HG03378 (cell line): ENCODE data around the gene SREK1.
"Not testable (repeated sequence)": the region's sequence is repeated elsewhere in the genome, so short reads cannot be mapped to it uniquely, and the experiment has no call there.

Experiments used
- ATAC-seq: cut with Tn5 transposase; IDR thresholded peaks from one replicate; pipeline ENCODE4 v1.9.1; 2021; ENCODE audit warnings: mild to moderate bottlenecking, moderate library complexity; ENCODE audit not compliant: unreplicated experiment

SREK1 gene, protein sequence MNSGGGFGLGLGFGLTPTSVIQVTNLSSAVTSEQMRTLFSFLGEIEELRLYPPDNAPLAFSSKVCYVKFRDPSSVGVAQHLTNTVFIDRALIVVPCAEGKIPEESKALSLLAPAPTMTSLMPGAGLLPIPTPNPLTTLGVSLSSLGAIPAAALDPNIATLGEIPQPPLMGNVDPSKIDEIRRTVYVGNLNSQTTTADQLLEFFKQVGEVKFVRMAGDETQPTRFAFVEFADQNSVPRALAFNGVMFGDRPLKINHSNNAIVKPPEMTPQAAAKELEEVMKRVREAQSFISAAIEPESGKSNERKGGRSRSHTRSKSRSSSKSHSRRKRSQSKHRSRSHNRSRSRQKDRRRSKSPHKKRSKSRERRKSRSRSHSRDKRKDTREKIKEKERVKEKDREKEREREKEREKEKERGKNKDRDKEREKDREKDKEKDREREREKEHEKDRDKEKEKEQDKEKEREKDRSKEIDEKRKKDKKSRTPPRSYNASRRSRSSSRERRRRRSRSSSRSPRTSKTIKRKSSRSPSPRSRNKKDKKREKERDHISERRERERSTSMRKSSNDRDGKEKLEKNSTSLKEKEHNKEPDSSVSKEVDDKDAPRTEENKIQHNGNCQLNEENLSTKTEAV

GRCh38 chr5:66144074-66144833 is at the start of gene SREK1:
TSS of gene SREK1 (plus strand) at chr5:66144300. CDS start at chr5:66144377, 77 bp downstream.
- peak; percentile 73 for ATAC-seq

- ATAC-seq, result no peak
These were observed 43.2 kb upstream of the SREK1 start for GRCh38 chr5:66100851-66101250.

DNA sequence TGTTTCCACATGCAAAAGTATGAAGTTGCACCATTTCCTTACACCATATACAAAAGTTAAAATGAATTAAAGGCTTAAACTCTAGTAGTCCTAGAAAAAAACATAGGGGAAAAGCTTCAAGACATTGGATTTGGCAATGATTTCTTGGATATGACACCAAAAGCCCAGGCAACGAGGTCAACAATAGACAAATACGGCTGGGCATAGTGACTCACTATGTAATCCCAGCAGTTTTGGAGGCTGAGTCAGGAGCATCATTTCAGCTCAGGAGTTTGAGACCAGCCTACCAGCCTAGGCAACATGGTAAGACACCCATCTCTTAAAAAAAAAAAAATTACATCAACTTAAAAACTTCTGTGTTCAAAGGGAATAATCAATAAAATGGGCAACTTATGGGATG is 30.9 kb upstream of the SREK1 start:
- ATAC-seq, result no peak

DNA sequence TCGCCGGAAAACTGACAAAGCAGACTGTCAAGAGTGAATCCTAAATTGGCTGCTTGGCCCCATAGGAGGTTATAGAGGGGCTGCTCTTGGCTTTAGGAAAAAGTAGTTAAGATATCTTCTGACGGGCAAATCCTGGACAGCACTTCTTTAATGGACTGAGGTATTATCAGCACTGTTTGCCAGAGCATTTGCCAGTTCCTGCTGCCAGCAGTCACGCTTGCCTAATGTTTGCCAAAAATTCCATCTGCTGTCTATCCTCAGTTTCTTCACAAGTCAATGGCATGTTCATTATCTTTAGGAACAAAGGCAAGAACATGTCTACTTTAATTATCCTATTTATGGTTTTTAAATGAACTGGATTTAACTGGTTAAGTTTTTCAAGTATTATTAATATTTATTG is 25.8 kb upstream of the SREK1 start:
- ATAC-seq, result no peak

DNA sequence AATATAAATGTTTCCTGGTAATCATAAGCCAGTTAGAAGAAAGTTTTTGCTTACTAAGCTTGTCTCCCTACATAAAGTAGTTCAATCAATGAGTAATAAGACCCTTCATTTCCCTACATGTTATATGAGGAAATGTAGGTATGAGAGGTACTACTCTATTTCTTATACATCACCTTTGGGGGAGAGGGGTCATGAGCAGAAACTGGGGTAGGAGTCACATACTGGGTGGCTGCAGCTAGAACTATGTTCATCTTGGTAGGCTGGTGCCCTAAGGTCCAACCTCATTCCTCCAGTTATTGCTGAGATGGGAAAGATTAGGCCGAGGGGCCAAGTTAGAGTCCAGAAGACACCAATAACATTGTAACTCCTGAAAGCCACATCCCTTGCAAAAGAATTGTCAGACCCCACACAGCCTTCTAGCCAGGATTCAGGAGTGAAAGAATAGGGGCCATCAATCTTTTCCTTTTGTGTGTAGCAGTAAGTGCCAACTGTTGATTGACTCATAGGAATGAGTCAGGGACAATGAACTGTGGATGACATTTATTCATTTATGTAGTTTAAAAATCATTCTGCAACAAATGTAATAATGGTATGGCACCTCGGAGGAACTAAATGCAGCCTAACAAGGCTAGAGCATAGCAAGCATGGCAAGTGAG is 21.6 kb upstream of the SREK1 start:
- ATAC-seq, result no peak

DNA sequence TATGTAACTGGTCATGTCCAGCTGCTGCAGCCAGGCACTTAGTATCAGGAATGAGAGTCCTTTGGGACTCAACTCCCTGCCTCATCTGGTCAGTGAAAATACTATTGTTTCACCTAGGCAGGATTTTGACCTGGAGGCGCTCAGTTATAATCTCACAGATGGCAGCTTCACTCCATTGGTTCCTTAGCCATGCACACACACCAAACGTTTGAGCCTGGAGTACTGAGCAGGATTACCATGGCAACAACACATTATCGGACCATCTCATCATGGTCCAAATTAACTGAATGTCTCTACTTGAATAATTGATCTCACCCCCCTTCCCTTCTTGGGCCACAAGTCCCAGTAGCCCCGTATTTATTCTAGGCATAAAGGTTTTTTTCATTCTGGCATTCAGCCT is 15.0 kb upstream of the SREK1 start:
- ATAC-seq, result no peak

GRCh38 chr5:66130493-66130892 is 13.6 kb upstream of the SREK1 start:
- ATAC-seq, result no peak

- no peak for ATAC-seq
These were observed 9.7 kb upstream of the SREK1 start for GRCh38 chr5:66134407-66134861.

- ATAC-seq, result no peak
These were observed 8.0 kb upstream of the SREK1 start for GRCh38 chr5:66136053-66136452.

DNA sequence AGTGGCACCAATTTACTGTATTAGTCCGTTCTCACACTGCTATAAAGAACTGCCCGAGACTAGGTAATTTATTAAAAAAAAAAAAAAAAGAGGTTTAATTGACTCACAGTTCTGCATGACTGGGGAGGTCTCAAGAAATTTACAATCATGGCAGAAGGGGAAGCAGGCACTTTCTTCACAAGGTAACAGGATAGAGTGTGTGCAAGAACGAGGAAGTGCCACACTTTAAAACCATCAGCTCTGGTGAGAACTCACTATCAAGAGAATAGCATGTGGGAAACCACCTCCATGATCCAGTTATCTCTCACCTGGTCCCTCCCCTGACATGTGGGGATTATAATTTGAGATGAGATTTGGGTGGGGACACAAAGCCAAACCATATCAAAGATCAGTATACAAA is 7.2 kb upstream of the SREK1 start:
- ATAC-seq, result not testable (repeated sequence)

- ATAC-seq, result no peak
These were observed 5.3 kb upstream of the SREK1 start for GRCh38 chr5:66138637-66139317.

- ATAC-seq, result no peak
These were observed 4.8 kb upstream of the SREK1 start for GRCh38 chr5:66139318-66139712.

GRCh38 chr5:66142417-66142816 is 1.7 kb upstream of the SREK1 start:
- ATAC-seq, result no peak

GRCh38 chr5:66143473-66144073 is 527 bp upstream of the SREK1 start:
- peak; percentile 38 for ATAC-seq

- peak; percentile 33 for ATAC-seq
These were observed 812 bp downstream of the SREK1 start for GRCh38 chr5:66144834-66145390.

- ATAC-seq, result no peak
These were observed 1.6 kb downstream of the SREK1 start for GRCh38 chr5:66145737-66146136.

- ATAC-seq, result no peak
These were observed 5.8 kb downstream of the SREK1 start for GRCh38 chr5:66149950-66150349.

DNA sequence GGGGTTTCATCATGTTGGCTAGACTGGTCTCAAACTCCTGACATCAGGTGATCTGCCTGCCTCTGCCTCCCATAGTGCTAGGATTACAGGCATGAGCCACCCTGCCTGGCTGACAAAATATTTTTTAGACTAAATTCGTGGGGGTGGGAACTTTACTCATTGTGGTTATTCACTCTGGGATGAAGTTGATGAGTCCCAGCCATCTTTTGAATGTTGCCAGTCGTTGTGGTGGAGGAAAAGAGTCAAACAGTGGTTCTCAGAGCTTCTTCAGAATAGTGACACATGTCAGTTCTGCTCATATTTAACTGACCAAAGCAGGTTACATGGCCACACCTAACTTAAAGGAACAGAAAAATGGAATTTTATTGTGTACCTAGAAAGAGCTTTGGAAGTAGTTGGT is 6.9 kb downstream of the SREK1 start:
- no peak for ATAC-seq

DNA sequence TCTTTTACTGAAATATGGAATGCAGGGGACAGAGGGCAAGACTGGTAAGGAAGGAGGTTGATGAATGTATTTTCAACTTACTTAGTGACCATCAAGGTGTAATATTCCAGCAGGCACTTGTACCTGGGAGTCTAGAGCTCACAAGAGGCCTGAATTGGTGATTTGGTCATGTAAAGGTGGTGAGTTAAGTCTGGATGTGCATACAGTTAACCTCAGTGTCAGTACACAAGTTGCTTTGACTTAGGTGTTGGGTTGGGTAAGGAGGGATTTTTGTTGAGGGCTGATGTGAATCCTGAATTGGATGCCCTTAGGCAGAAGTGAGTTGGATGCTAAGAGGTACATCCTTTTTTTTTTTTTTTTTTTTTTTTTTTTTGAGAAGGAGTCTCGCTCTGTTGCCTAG is 7.4 kb downstream of the SREK1 start:
- no peak for ATAC-seq

- no peak for ATAC-seq
These were observed 12.9 kb downstream of the SREK1 start for GRCh38 chr5:66157046-66157445.
